ENCODE results near the gene BLCAP.
"Not testable (repeated sequence)": the region's sequence is repeated elsewhere in the genome, so short reads cannot be mapped to it uniquely, and the experiment has no call there.

BLCAP gene

GRCh38 chr20:37542281-37542680 lies 14.6 kb upstream of the BLCAP start:
- no peak for ATAC-seq

GRCh38 chr20:37541326-37541725 lies 13.7 kb upstream of the BLCAP start:
- TF ChIP-seq ZNF70 (CRISPR knock-in tag; IDR thresholded peaks at IDR 0.05) (no peak), ZFP30 (CRISPR knock-in tag; IDR thresholded peaks at IDR 0.05) (no peak), RARB (CRISPR knock-in tag; IDR thresholded peaks at IDR 0.05) (no peak), CSDC2 (CRISPR knock-in tag; IDR thresholded peaks at IDR 0.05) (no peak), TSHZ2 (CRISPR knock-in tag; IDR thresholded peaks at IDR 0.05) (no peak), OSR1 (CRISPR knock-in tag; IDR thresholded peaks at IDR 0.05) (no peak), ESRRG (CRISPR knock-in tag; IDR thresholded peaks at IDR 0.05) (no peak), ZFP3 (CRISPR knock-in tag; IDR thresholded peaks at IDR 0.05) (no peak), ISL1 (CRISPR knock-in tag; IDR thresholded peaks at IDR 0.05) (no peak), TCF4 (CRISPR knock-in tag; IDR thresholded peaks at IDR 0.05; ENCODE audit: borderline replicate concordance) (no peak), CREB5 (CRISPR knock-in tag; IDR thresholded peaks at IDR 0.05; ENCODE audit: low read depth) (no peak), SNAI2 (CRISPR knock-in tag; IDR thresholded peaks at IDR 0.05) (no peak), CSRNP3 (CRISPR knock-in tag; IDR thresholded peaks at IDR 0.05) (no peak), ZC3H10 (CRISPR knock-in tag; IDR thresholded peaks at IDR 0.05) (no peak), BACH2 (CRISPR knock-in tag; IDR thresholded peaks at IDR 0.05; ENCODE audit: borderline replicate concordance) (no peak), PPARA (CRISPR knock-in tag; IDR thresholded peaks at IDR 0.05; ENCODE audit: borderline replicate concordance) (no peak)
- ATAC-seq, result no peak

More at GRCh38 chr20:37542281-37542680, 14.6 kb upstream of the BLCAP start:
- TF ChIP-seq POU6F1 (CRISPR knock-in tag; IDR thresholded peaks at IDR 0.05; ENCODE audit: borderline replicate concordance, low read depth), result no peak
- no peak for TF ChIP-seq GLIS3 (CRISPR knock-in tag; IDR thresholded peaks at IDR 0.05)
- TF ChIP-seq ISL1 (CRISPR knock-in tag; IDR thresholded peaks at IDR 0.05), result no peak
- TF ChIP-seq ZNF565 (CRISPR knock-in tag; conservative IDR thresholded peaks at IDR 0.05; ENCODE audit: low read depth), result no peak

- ATAC-seq, result not testable (repeated sequence)
These were observed 13.2 kb upstream of the BLCAP start for GRCh38 chr20:37540838-37541237.

GRCh38 chr20:37540001-37540400 lies 12.3 kb upstream of the BLCAP start:
- TF ChIP-seq SNAI2 (CRISPR knock-in tag; IDR thresholded peaks at IDR 0.05) (no peak), TCF4 (CRISPR knock-in tag; IDR thresholded peaks at IDR 0.05; ENCODE audit: borderline replicate concordance) (no peak), ZFP30 (CRISPR knock-in tag; IDR thresholded peaks at IDR 0.05) (no peak), ZFP3 (CRISPR knock-in tag; IDR thresholded peaks at IDR 0.05) (no peak), TSHZ2 (CRISPR knock-in tag; IDR thresholded peaks at IDR 0.05) (no peak), POU6F1 (CRISPR knock-in tag; IDR thresholded peaks at IDR 0.05; ENCODE audit: borderline replicate concordance, low read depth) (no peak), OSR1 (CRISPR knock-in tag; IDR thresholded peaks at IDR 0.05) (no peak), ARNTL (CRISPR knock-in tag; IDR thresholded peaks at IDR 0.05; ENCODE audit: borderline replicate concordance, low read depth) (no peak), ESRRG (CRISPR knock-in tag; IDR thresholded peaks at IDR 0.05) (no peak), ZC3H10 (CRISPR knock-in tag; IDR thresholded peaks at IDR 0.05) (no peak)

More at GRCh38 chr20:37540001-37540400, 12.3 kb upstream of the BLCAP start:
- ATAC-seq, result no peak

Data from SK-N-SH treated with all-trans-retinoic acid at 6 μM for 48 hours (cell line).